Endothelial cell of umbilical vein (primary cell): ENCODE results near the gene TBC1D17. TPM values are rescaled to one million over a fixed set of nuclear protein-coding genes. Genes with fewer than 3 reads are reported as not detected.

ENCODE experiments used
- BruUV-seq: library from RNA; stranded (reverse); fragments of 400-500 nt; replicated peaks from 2 replicates; lab custom pipeline; 2021; lab: Mats Ljungman, UMichigan
- CTCF ChIA-PET: fragments of 300-600, 350-600 bp; sonication (Branson Sonifier 250); formaldehyde crosslinking; loops from one replicate; lab custom pipeline; 2021; ENCODE audit warnings: antibody characterized with exemption, inconsistent platforms; lab: Charles Lee
- POLR2A ChIA-PET: fragments of 300-600, 350-600 bp; sonication (Branson Sonifier 250); formaldehyde crosslinking; loops from one replicate; lab custom pipeline; 2021; ENCODE audit warnings: antibody characterized with exemption, inconsistent platforms; lab: Charles Lee
- DNase-seq: peaks from one replicate; pipeline ENCODE4 v3.0.0-alpha.2; 2011; ENCODE audit warnings: low read depth, low spot score
- FAIRE-seq: peaks from 2 replicates; lab custom pipeline; 2011; peaks lifted over from hg19 to GRCh38; lab: Jason Lieb, UNC
- H2AFZ ChIP-seq: 2 replicates; pipeline ENCODE4 v1.6.0; 2012; ENCODE audit warnings: low read depth, low read length, control low read depth, inconsistent platforms
- H3K27ac ChIP-seq: 2 replicates; pipeline ENCODE4 v1.5.1; 2011; ENCODE audit warnings: low read depth, mild to moderate bottlenecking, control low read depth, low read length, moderate library complexity; ENCODE audit not compliant: insufficient read depth
- H3K27me3 ChIP-seq, 2 experiments: 2 replicates each; pipeline versions ENCODE4 v1.6.0 to v1.6.1; 2011; ENCODE audit warnings: low read length in 2 of 2, mixed read lengths in 1 of 2; ENCODE audit not compliant: control insufficient read depth in 2 of 2, insufficient read depth in 2 of 2
- H3K36me3 ChIP-seq, 2 experiments: 2 replicates in 1 of 2; 3 replicates in 1 of 2; pipeline ENCODE4 v1.5.1; 2011; ENCODE audit warnings: low read length in 2 of 2, mild to moderate bottlenecking in 1 of 2, moderate library complexity in 1 of 2; ENCODE audit not compliant: control insufficient read depth in 2 of 2, insufficient read depth in 2 of 2; ENCODE audit errors: extremely low read depth in 1 of 2
- H3K4me1 ChIP-seq: 3 replicates; pipeline ENCODE4 v1.5.1; 2011; ENCODE audit warnings: mild to moderate bottlenecking, low read length; ENCODE audit not compliant: control insufficient read depth, insufficient read depth; ENCODE audit errors: extremely low read depth
- H3K4me2 ChIP-seq: 2 replicates; pipeline ENCODE4 v1.6.1; 2011; ENCODE audit warnings: low read length, control low read depth, mixed read lengths; ENCODE audit not compliant: insufficient read depth
- H3K4me3 ChIP-seq, 3 experiments: fragments of 200-600 bp in 1 of 3; sonication (generic), shearing (Covaris generic) in 1 of 3; replicated peaks in 1 of 3; 2 replicates each; pipeline ENCODE4 v1.5.1; 2011 to 2016; ENCODE audit warnings: control low read depth in 3 of 3, low read length in 3 of 3, mild to moderate bottlenecking in 2 of 3, inconsistent platforms in 1 of 3, low read depth in 1 of 3, moderate library complexity in 1 of 3; ENCODE audit not compliant: insufficient read depth in 1 of 3
- H3K79me2 ChIP-seq: 2 replicates; pipeline ENCODE4 v1.6.0; 2012; ENCODE audit warnings: low read length, inconsistent platforms; ENCODE audit not compliant: control insufficient read depth, insufficient read depth
- H3K9ac ChIP-seq: replicated peaks from 2 replicates; pipeline ENCODE3; 2011; ENCODE audit warnings: low read length, control low read depth; ENCODE audit not compliant: insufficient read depth; ENCODE audit errors: extremely low read depth
- H3K9me1 ChIP-seq: replicated peaks from 3 replicates; pipeline ENCODE4 v1.6.0; 2011; ENCODE audit warnings: mild to moderate bottlenecking, low read length; ENCODE audit not compliant: control insufficient read depth, insufficient read depth; ENCODE audit errors: extremely low read depth
- H3K9me3 ChIP-seq: replicated peaks from 2 replicates; pipeline ENCODE4 v1.5.1; 2012; ENCODE audit warnings: low read length, inconsistent platforms; ENCODE audit not compliant: control insufficient read depth, insufficient read depth
- H4K20me1 ChIP-seq: replicated peaks from 2 replicates; pipeline ENCODE3; 2011; ENCODE audit warnings: mild to moderate bottlenecking, low read length; ENCODE audit not compliant: control insufficient read depth, insufficient read depth; ENCODE audit errors: extremely low read depth
- EZH2 ChIP-seq: IDR thresholded peaks from 2 replicates; pipeline ENCODE4 v1.6.1; 2012; ENCODE audit warnings: borderline replicate concordance, low read depth, mild to moderate bottlenecking, moderate library complexity, low read length, inconsistent platforms; ENCODE audit not compliant: severe bottlenecking
- GATA2 ChIP-seq: IDR thresholded peaks from 2 replicates; pipeline ENCODE4 v1.7.0; 2011; ENCODE audit warnings: low read depth, mild to moderate bottlenecking, moderate library complexity, mixed read lengths, low read length; ENCODE audit not compliant: insufficient read length, insufficient read depth
- MYC ChIP-seq: IDR thresholded peaks from one replicate; pipeline ENCODE4 v1.6.1; 2011; ENCODE audit warnings: mild to moderate bottlenecking, low read depth, low read length
- POLR2A ChIP-seq: IDR thresholded peaks from 2 replicates; pipeline ENCODE4 v1.6.1; 2012; ENCODE audit warnings: low read depth, mild to moderate bottlenecking, control low read depth, low read length
- POLR2AphosphoS5 ChIP-seq: IDR thresholded peaks from 2 replicates; pipeline ENCODE4 v1.6.1; 2012; ENCODE audit warnings: low read depth, mild to moderate bottlenecking, control low read depth, low read length, moderate library complexity; ENCODE audit not compliant: insufficient read depth
- dilution Hi-C: fragments of 300-500 bp; cut with MboI; formaldehyde crosslinking; loops from one replicate; pipeline ENCODE4 v1.15.0; 2019; ENCODE audit warnings: low sequenced_read_pairs; ENCODE audit not compliant: extremely low pct_ligation_motif_present
- intact Hi-C: fragments of 100-400 bp; cut with micrococcal nuclease; formaldehyde crosslinking; loops from one replicate; pipeline ENCODE4 v1.10.0; 2022
- polyA plus RNA-seq, 4 experiments: library from polyadenylated mRNA; depleted of rRNA in 3 of 4; stranded (reverse) in 3 of 4; unstranded in 1 of 4; fragments of >200 nt; gene quantifications; 2 replicates each; pipeline versions ENCODE4 v1.2.1 to v1.2.3, GENCODE V29; 2011 to 2012; ENCODE audit warnings: missing spikeins in 1 of 4
- total RNA-seq: library from RNA; stranded (reverse); gene quantifications from 2 replicates; pipeline ENCODE4 v1.2.3, GENCODE V29; 2021
- TF ChIP-seq, protein P1 (sequence below): IDR thresholded peaks from 2 replicates; pipeline ENCODE4 v1.6.1; 2011; ENCODE audit not compliant: insufficient read depth, insufficient read length

TBC1D17 gene
- total and polyA plus RNA-seq, 2 donors (not counting 3 experiments of a cell fraction or from before 2014, with no cell fraction given), result 34.2 to 39.3 TPM

DNA sequence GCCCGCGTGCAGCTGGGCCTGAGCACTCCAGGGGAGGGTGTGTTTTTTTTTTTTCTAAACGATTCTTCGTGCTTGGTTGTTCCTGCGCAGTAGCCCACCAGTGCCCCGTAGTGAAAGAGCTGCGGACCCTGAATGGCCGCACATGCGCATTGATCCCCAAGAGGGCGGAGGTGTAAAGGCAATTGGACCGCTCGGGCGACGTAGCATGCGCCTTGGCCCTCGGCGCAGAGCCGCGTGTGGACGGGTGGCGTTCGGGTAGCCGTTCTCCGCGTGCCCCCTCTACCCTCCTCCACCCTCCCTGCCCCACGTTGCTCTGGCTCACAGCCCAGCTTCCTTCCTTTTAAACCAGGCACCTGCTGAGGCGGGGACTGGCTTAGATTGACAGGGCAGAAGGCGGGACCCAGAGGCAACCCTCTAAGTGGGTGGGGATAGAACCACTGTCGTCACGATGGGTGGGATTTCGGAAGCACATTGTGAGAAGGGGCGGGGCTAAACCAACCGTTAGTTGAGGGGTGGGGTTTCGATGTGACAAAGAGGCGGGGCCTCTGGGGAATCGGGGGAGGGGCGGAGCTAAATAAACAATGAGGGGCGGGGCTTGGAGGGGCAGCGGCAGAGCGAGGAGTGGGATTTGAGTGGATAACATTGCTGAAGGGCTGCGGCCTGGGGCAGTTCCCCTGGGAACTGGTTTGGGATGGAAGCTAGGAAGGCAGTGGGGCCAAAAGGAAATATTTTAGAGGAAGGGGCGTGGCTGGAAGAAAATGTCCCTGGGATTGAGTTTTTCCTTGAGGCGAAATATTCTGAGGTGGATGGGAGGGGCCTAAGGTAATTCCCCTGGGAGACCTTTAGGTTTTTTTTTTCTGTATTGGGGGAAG lies 52.3 kb downstream of the TBC1D17 start:
- H3K9ac ChIP-seq, result peak overlapping the region; percentile 90
- peak overlapping the region; percentile 44 for H2AFZ ChIP-seq
- H3K4me2 ChIP-seq, result peak overlapping the region; percentile 83
- DNase-seq, result peak; percentile 99
- H3K9me3 ChIP-seq, result no peaks in the 10 kb centered on the region
- TF ChIP-seq, protein P1, sequence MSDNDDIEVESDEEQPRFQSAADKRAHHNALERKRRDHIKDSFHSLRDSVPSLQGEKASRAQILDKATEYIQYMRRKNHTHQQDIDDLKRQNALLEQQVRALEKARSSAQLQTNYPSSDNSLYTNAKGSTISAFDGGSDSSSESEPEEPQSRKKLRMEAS, result peak; percentile 60
- TF ChIP-seq POLR2AphosphoS5 (peak; percentile 60), MYC (peak; percentile 83), POLR2A (peak; percentile 80), EZH2 (no peak), GATA2 (no peak)
- no peaks in the 10 kb centered on the region for H3K9me1 ChIP-seq
- peaks cover 3 to 6% of the 10 kb centered on the region in 2 experiments for H3K36me3 ChIP-seq
- H3K4me3 ChIP-seq, result peak overlapping the region; percentile 6 to 99 (median 91)
- dilution Hi-C loops (no loop called here), intact Hi-C loops (loop anchor here (1.0 to 2.0 kb wide), 4 partner anchors 33 to 289 kb away; partner anchors contain the start of genes AKT1S1, IL4I1, RRAS and TBC1D17)
- H3K27me3 ChIP-seq, result no peaks in the 10 kb centered on the region
- FAIRE-seq, result peak; percentile 97
- peaks cover 39% of the 10 kb centered on the region for H3K79me2 ChIP-seq
- POLR2A ChIA-PET, result interaction anchor here (0.8 to 1.0 kb wide), 4 partner anchors 18 to 54 kb away, joined by 3 to 6 read pairs (median 3); partner anchors contain the start of gene AKT1S1
- peak overlapping the region; percentile 79 for H3K27ac ChIP-seq
- BruUV-seq, result no TSS peak
- no peaks in the 10 kb centered on the region for H4K20me1 ChIP-seq
- peaks cover 10% of the 10 kb centered on the region for H3K4me1 ChIP-seq
- CTCF ChIA-PET, result interaction anchor here (0.9 to 1.0 kb wide), 2 partner anchors 10 to 206 kb away, joined by 3 to 4 read pairs; no protein-coding TSS in a partner anchor
